Parathyroid adenoma (tissue), 2 donors: ENCODE results near the gene ANKRD65.

ENCODE experiments used
- H2AFZ ChIP-seq: fragments of 300-600 bp; sonication (generic); one replicate; pipeline ENCODE4 v1.7.0; 2017; ENCODE audit warnings: antibody characterized with exemption, mild to moderate bottlenecking
- H3K27ac ChIP-seq: fragments of 300-600 bp; sonication (generic); one replicate; pipeline ENCODE4 v1.7.0; 2017
- H3K27me3 ChIP-seq: fragments of 300-600 bp; sonication (generic); one replicate; pipeline ENCODE4 v1.7.0; 2017; ENCODE audit warnings: low read length; ENCODE audit not compliant: control insufficient read depth, insufficient read depth
- H3K36me3 ChIP-seq: fragments of 300-600 bp; sonication (generic); one replicate; pipeline ENCODE4 v1.7.0; 2017; ENCODE audit warnings: low read length; ENCODE audit not compliant: control insufficient read depth, insufficient read depth
- H3K4me1 ChIP-seq: fragments of 300-600 bp; sonication (generic); one replicate; pipeline ENCODE4 v1.7.0; 2017; ENCODE audit warnings: control low read depth
- H3K4me2 ChIP-seq: fragments of 300-600 bp; sonication (generic); one replicate; pipeline ENCODE4 v1.7.0; 2017; ENCODE audit warnings: low read length
- H3K4me3 ChIP-seq: fragments of 300-600 bp; sonication (generic); one replicate; pipeline ENCODE4 v1.7.0; 2017; ENCODE audit warnings: low read depth, low read length
- H3K79me2 ChIP-seq: fragments of 300-600 bp; sonication (generic); one replicate; pipeline ENCODE4 v1.7.0; 2017; ENCODE audit warnings: control low read depth
- H3K9ac ChIP-seq: fragments of 300-600 bp; sonication (generic); one replicate; pipeline ENCODE4 v1.7.0; 2017; ENCODE audit warnings: mild to moderate bottlenecking
- H3K9me3 ChIP-seq: fragments of 300-600 bp; sonication (generic); one replicate; pipeline ENCODE4 v1.7.0; 2017; ENCODE audit warnings: low read length; ENCODE audit not compliant: control insufficient read depth
- CTCF ChIP-seq: fragments of 300-600 bp; sonication (generic); IDR thresholded peaks from one replicate; pipeline ENCODE4 v1.7.0; 2017; ENCODE audit warnings: antibody characterized with exemption, mild to moderate bottlenecking
- donor health status: primary hyperparathyroidism.

The ANKRD65 gene

GRCh38 chr1:1442069-1442770 is 21.1 kb upstream of the ANKRD65 start:
- Histone ChIP-seq H3K27me3 (no peaks in the 10 kb centered on the region), H3K4me2 (no peak overlapping the region), H3K4me1 (no peaks in the 10 kb centered on the region), H3K79me2 (no peaks in the 10 kb centered on the region), H2AFZ (no peak overlapping the region), H3K4me3 (no peak overlapping the region), H3K36me3 (no peaks in the 10 kb centered on the region), H3K9ac (no peak overlapping the region), H3K27ac (no peak overlapping the region), H3K9me3 (no peaks in the 10 kb centered on the region)
- no peak for TF ChIP-seq CTCF

- H3K9me3 ChIP-seq, result no peaks in the 10 kb centered on the region
- no peaks in the 10 kb centered on the region for H3K36me3 ChIP-seq
- H3K27me3 ChIP-seq, result no peaks in the 10 kb centered on the region
- peak; percentile 65 for TF ChIP-seq CTCF
- H2AFZ ChIP-seq, result peak overlapping the region; percentile 62
- H3K9ac ChIP-seq, result no peak overlapping the region
- no peak overlapping the region for H3K27ac ChIP-seq
- H3K4me1 ChIP-seq, result no peaks in the 10 kb centered on the region
- no peaks in the 10 kb centered on the region for H3K79me2 ChIP-seq
- no peak overlapping the region for H3K4me3 ChIP-seq
- no peak overlapping the region for H3K4me2 ChIP-seq
These were observed 20.2 kb upstream of the ANKRD65 start for GRCh38 chr1:1441002-1441888.

GRCh38 chr1:1440262-1441001 is 19.4 kb upstream of the ANKRD65 start:
- Histone ChIP-seq H3K4me1 (no peaks in the 10 kb centered on the region), H3K4me3 (no peak overlapping the region), H3K9me3 (no peaks in the 10 kb centered on the region), H3K36me3 (no peaks in the 10 kb centered on the region), H3K27ac (no peak overlapping the region), H3K27me3 (no peaks in the 10 kb centered on the region), H2AFZ (peak overlapping the region; percentile 62), H3K9ac (no peak overlapping the region), H3K4me2 (no peak overlapping the region), H3K79me2 (no peaks in the 10 kb centered on the region)
- no peak for TF ChIP-seq CTCF

GRCh38 chr1:1439546-1440261 is 18.6 kb upstream of the ANKRD65 start:
- H3K27me3 ChIP-seq, result no peaks in the 10 kb centered on the region
- no peaks in the 10 kb centered on the region for H3K9me3 ChIP-seq
- no peaks in the 10 kb centered on the region for H3K79me2 ChIP-seq
- no peaks in the 10 kb centered on the region for H3K4me1 ChIP-seq
- no peaks in the 10 kb centered on the region for H3K36me3 ChIP-seq
- H3K4me3 ChIP-seq, result no peak overlapping the region
- no peak overlapping the region for H3K9ac ChIP-seq
- no peak overlapping the region for H3K27ac ChIP-seq
- no peak overlapping the region for H3K4me2 ChIP-seq
- H2AFZ ChIP-seq, result no peak overlapping the region
- TF ChIP-seq CTCF, result no peak
